Spleen (tissue), 7 donors: ENCODE results near the gene RIPOR2.

ENCODE experiments used
- POLR2A ChIP-seq, 3 donors: fragments of 450-650 bp; IDR thresholded peaks; one replicate each; pipeline ENCODE4 v1.5.1; 2017; ENCODE audit warnings: antibody characterized with exemption in 3 of 3, mild to moderate bottlenecking in 1 of 3
- POLR2AphosphoS5 ChIP-seq, 3 donors: sonication (generic); formaldehyde crosslinking; IDR thresholded peaks; one replicate each; pipeline ENCODE4 v1.5.1; 2017; ENCODE audit warnings: antibody characterized with exemption in 3 of 3
- TF ChIP-seq, protein P1 (sequence below), 11 experiments: fragments of 200-600 bp in 7 of 11; fragments of 450-650 bp in 4 of 11; sonication (generic) in 4 of 11; IDR thresholded peaks in 8 of 11; conservative IDR thresholded peaks in 3 of 11; 1 replicate in 7 of 11; 2 replicates in 4 of 11; pipeline versions ENCODE4 v1.4.0 to v1.8.0; 2016 to 2021; ENCODE audit warnings: antibody characterized with exemption in 11 of 11, inconsistent platforms in 4 of 11, mild to moderate bottlenecking in 1 of 11
- donor health status: DM: no; HTN: no; CAD: no; lungs with moderate emphysema.
- donor health status: DM: no; HTN: no; CAD: no.
- donor health status: DM: no; HTN: no; CAD: no.

GRCh38 chr6:24950218-24950941 is 14.6 kb upstream of the RIPOR2 start:
- TF ChIP-seq, protein P1, sequence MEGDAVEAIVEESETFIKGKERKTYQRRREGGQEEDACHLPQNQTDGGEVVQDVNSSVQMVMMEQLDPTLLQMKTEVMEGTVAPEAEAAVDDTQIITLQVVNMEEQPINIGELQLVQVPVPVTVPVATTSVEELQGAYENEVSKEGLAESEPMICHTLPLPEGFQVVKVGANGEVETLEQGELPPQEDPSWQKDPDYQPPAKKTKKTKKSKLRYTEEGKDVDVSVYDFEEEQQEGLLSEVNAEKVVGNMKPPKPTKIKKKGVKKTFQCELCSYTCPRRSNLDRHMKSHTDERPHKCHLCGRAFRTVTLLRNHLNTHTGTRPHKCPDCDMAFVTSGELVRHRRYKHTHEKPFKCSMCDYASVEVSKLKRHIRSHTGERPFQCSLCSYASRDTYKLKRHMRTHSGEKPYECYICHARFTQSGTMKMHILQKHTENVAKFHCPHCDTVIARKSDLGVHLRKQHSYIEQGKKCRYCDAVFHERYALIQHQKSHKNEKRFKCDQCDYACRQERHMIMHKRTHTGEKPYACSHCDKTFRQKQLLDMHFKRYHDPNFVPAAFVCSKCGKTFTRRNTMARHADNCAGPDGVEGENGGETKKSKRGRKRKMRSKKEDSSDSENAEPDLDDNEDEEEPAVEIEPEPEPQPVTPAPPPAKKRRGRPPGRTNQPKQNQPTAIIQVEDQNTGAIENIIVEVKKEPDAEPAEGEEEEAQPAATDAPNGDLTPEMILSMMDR (IDR thresholded peaks at IDR 0.05 in 8 of 11, conservative IDR thresholded peaks at IDR 0.05 in 3 of 11): no peak
- TF ChIP-seq POLR2A (IDR thresholded peaks at IDR 0.05): no peak
- TF ChIP-seq POLR2AphosphoS5 (IDR thresholded peaks at IDR 0.05): no peak
